Renal cortex interstitium (tissue), 11 donors: ENCODE measurements around the gene FLVCR1. TPM values are rescaled to one million over a fixed set of nuclear protein-coding genes. Genes with fewer than 3 reads are reported as not detected.
"Not testable (repeated sequence)": the region's sequence is repeated elsewhere in the genome, so short reads cannot be mapped to it uniquely, and the experiment has no call there.

Source experiments
- DNase-seq, 11 donors: peaks; one replicate each; pipeline ENCODE4 v3.0.0-alpha.2; 2013; ENCODE audit warnings: low read depth in 9 of 11, low spot score in 4 of 11; ENCODE audit errors: extremely low read depth in 1 of 11
- polyA plus RNA-seq, 3 donors: library from polyadenylated mRNA; unstranded; fragments of 120-200 nt; gene quantifications; one replicate each; pipeline ENCODE4 v1.2.1, GENCODE V29; 2013; ENCODE audit not compliant: insufficient read length in 3 of 3

FLVCR1 gene
- polyA plus RNA-seq, 3 donors, result 19.7 to 32.2 (median 31.7) TPM

- DNase-seq, result no peak
Observed at GRCh38 chr1:212852105-212852688, 5.9 kb upstream of the FLVCR1 start.

- no peak for DNase-seq
Observed at GRCh38 chr1:212853658-212854057, 4.4 kb upstream of the FLVCR1 start.

- DNase-seq, result no peak
Observed at GRCh38 chr1:212856755-212857154, 1.3 kb upstream of the FLVCR1 start.

- DNase-seq, result peak in 5 of 11 donors; percentile 20 to 40 (median 28)
Observed at GRCh38 chr1:212858461-212859265, 588 bp downstream of the FLVCR1 start.

- no peak for DNase-seq
Observed at GRCh38 chr1:212860713-212861581, 2.9 kb downstream of the FLVCR1 start.

- DNase-seq, result no peak
Observed at GRCh38 chr1:212862111-212862690, 4.1 kb downstream of the FLVCR1 start.

GRCh38 chr1:212863345-212863744 is 5.3 kb downstream of the FLVCR1 start:
- not testable (repeated sequence) for DNase-seq

- DNase-seq, result no peak
Observed at GRCh38 chr1:212864201-212864600, 6.1 kb downstream of the FLVCR1 start.

- no peak for DNase-seq
Observed at GRCh38 chr1:212867192-212867591, 9.1 kb downstream of the FLVCR1 start.

- no peak for DNase-seq
Observed at GRCh38 chr1:212871976-212872375, 13.9 kb downstream of the FLVCR1 start.

GRCh38 chr1:212873518-212873917 is 15.4 kb downstream of the FLVCR1 start:
- no peak for DNase-seq

GRCh38 chr1:212878418-212878817 is 20.3 kb downstream of the FLVCR1 start:
- DNase-seq, result no peak

GRCh38 chr1:212879947-212880690 is 22.0 kb downstream of the FLVCR1 start:
- DNase-seq, result no peak

GRCh38 chr1:212884592-212884991 is 26.5 kb downstream of the FLVCR1 start:
- DNase-seq, result no peak

GRCh38 chr1:212892108-212892507 is 34.0 kb downstream of the FLVCR1 start:
- DNase-seq, result no peak

- no peak for DNase-seq
Observed at GRCh38 chr1:212899845-212900244, 41.8 kb downstream of the FLVCR1 start.

- DNase-seq, result no peak
Observed at GRCh38 chr1:212901290-212901689, 43.2 kb downstream of the FLVCR1 start.

- DNase-seq, result no peak
Observed at GRCh38 chr1:212902054-212902453, 44.0 kb downstream of the FLVCR1 start.

GRCh38 chr1:212903664-212904063 is 45.6 kb downstream of the FLVCR1 start:
- no peak for DNase-seq
